Measurements from ENCODE around the gene SCART1. TPM values are rescaled to one million over a fixed set of nuclear protein-coding genes. Genes with fewer than 3 reads are reported as not detected.
"Not testable (repeated sequence)": the region's sequence is repeated elsewhere in the genome, so short reads cannot be mapped to it uniquely, and the experiment has no call there.

The SCART1 gene
- total RNA-seq, 4 donors from 2014 or later: 4.8 to 8.1 (median 6.1) TPM

DNA sequence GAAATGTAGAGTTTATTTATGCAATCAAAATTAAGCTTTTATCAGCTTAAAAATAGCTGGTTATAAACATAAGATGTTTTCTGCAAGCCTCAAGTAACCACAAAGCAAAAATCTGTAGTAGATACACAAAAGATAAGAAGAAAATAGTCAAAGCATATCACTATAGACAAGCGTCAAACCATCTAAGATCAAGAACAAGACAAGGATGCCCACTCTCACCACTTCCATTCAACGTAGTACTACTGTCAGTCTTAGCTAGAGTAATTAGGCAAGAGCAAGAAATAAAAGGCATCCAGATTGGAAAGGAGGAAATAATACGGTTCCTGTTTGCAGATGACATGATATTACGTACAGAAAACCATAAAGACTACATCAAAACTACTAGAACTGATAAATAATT is 56.0 kb downstream of the SCART1 start:
- Histone ChIP-seq H3K36me3 (peaks cover 0 to 12% (median 0%) of the 10 kb centered on the region in 3 donors), H3K27me3 (no peaks in the 10 kb centered on the region), H3K4me3 (no peak overlapping the region), H3K9me3 (peaks cover 0 to 27% (median 0%) of the 10 kb centered on the region in 4 donors), H3K4me1 (no peaks in the 10 kb centered on the region), H3K27ac (no peak overlapping the region)
- no peak for DNase-seq (ENCODE audit: low spot score in 2 of 2)
- no peak for TF ChIP-seq EP300 (IDR thresholded peaks at IDR 0.05)
- no peak for TF ChIP-seq POLR2A (IDR thresholded peaks at IDR 0.05)
- TF ChIP-seq, protein P1, sequence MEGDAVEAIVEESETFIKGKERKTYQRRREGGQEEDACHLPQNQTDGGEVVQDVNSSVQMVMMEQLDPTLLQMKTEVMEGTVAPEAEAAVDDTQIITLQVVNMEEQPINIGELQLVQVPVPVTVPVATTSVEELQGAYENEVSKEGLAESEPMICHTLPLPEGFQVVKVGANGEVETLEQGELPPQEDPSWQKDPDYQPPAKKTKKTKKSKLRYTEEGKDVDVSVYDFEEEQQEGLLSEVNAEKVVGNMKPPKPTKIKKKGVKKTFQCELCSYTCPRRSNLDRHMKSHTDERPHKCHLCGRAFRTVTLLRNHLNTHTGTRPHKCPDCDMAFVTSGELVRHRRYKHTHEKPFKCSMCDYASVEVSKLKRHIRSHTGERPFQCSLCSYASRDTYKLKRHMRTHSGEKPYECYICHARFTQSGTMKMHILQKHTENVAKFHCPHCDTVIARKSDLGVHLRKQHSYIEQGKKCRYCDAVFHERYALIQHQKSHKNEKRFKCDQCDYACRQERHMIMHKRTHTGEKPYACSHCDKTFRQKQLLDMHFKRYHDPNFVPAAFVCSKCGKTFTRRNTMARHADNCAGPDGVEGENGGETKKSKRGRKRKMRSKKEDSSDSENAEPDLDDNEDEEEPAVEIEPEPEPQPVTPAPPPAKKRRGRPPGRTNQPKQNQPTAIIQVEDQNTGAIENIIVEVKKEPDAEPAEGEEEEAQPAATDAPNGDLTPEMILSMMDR (IDR thresholded peaks at IDR 0.05): no peak
- WGBS, 2 donors: 80 to 84% methylated on average over 4 of the region's 4 CpGs

DNA sequence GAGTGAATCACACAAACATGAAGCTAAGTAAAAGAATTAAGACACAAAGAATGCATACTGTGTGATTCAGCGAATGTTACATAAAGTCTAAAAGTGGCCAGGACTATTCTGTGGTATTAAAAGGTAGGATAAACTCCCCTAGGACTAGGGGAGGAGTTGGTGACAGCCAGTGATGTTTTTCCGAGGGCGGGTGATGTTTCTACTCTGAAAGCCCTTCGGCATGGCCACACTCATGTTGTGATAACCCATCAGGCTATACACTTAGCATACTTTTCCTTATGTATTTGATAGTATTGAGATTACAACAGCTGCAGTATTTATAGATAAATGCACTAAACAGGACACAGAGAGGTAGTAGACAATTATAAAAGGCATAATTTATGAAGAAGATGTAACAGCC is 57.7 kb downstream of the SCART1 start:
- TF ChIP-seq, protein P1 (IDR thresholded peaks at IDR 0.05): no peak
- TF ChIP-seq EP300 (IDR thresholded peaks at IDR 0.05) (no peak), POLR2A (IDR thresholded peaks at IDR 0.05) (no peak)
- Histone ChIP-seq H3K27me3 (no peaks in the 10 kb centered on the region), H3K4me3 (no peak overlapping the region), H3K9me3 (peaks cover 0 to 25% (median 0%) of the 10 kb centered on the region in 4 donors), H3K36me3 (peaks cover 0 to 9% (median 0%) of the 10 kb centered on the region in 3 donors), H3K27ac (no peak overlapping the region), H3K4me1 (no peaks in the 10 kb centered on the region)
- no peak for DNase-seq (ENCODE audit: low spot score in 2 of 2)
- WGBS, 2 donors: 73 to 79% methylated on average over 4 of the region's 4 CpGs

DNA sequence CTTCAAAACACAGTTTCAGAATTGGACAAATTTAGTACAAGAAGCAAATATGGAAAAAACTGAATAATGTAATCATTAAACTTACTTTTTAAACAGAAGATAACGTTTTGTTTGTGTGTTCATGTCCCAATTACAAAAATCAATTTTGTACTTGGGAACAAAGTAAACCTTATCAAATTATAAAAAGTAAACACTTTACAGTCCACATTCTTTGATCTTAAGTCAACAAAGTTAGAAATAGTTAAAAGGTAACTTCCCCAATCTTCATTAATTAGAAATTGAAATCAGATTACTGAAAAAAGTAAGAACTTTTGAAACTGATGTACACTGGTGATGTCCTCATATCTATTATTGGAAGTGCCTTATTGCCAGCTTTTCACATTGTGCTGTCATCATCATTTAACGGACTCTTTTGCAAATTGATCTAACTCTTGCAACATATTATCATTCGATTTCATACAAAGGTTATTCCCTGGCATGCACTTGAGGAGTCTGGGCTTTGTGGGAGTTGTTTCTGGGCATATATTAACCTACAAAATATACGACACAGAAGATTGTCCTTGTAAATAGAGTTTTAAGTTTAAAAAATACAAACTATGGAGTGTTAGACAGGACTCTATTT is 58.3 kb downstream of the SCART1 start:
- Histone ChIP-seq H3K4me1 (no peaks in the 10 kb centered on the region), H3K9me3 (peaks cover 0 to 23% (median 0%) of the 10 kb centered on the region in 4 donors), H3K27ac (no peak overlapping the region), H3K4me3 (no peak overlapping the region), H3K27me3 (no peaks in the 10 kb centered on the region), H3K36me3 (peaks cover 0 to 7% (median 0%) of the 10 kb centered on the region in 3 donors)
- no peak for TF ChIP-seq EP300 (IDR thresholded peaks at IDR 0.05)
- TF ChIP-seq, protein P1 (IDR thresholded peaks at IDR 0.05): no peak
- no peak for TF ChIP-seq POLR2A (IDR thresholded peaks at IDR 0.05)
- 54 to 66% methylated on average over 4 of the region's 4 CpGs for WGBS, 2 donors
- DNase-seq (ENCODE audit: low spot score in 2 of 2): no peak

DNA sequence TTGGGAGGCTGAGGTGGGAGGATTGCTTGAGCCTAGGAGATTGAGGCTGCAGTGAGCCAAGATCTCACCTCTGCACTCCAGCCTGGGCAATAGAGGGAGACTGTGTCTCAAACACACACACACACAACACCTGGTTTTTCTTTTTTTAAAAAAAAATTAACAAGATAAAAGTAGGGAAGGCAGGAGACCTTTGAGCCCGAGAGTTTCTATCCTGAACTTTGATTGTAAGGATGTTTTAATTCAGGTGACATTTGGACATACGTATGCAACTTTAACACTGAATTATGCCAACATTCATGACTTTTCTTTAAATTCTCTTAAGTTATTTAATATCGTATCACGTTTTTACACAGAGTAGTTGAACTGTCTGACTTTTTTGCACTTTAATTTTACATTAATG is 61.7 kb downstream of the SCART1 start:
- no peak overlapping the region for H3K27ac ChIP-seq
- TF ChIP-seq POLR2A (IDR thresholded peaks at IDR 0.05) (no peak), EP300 (IDR thresholded peaks at IDR 0.05) (no peak)
- TF ChIP-seq, protein P1 (IDR thresholded peaks at IDR 0.05): no peak
- H3K27me3 ChIP-seq: no peaks in the 10 kb centered on the region
- no peak for DNase-seq (ENCODE audit: low spot score in 2 of 2)
- peaks cover 0 to 8% (median 0%) of the 10 kb centered on the region in 4 donors for H3K9me3 ChIP-seq
- WGBS, 2 donors: 71 to 77% methylated on average over 4 of the region's 4 CpGs
- H3K4me1 ChIP-seq: peaks cover 0 to 4% (median 0%) of the 10 kb centered on the region in 4 donors
- no peak overlapping the region for H3K4me3 ChIP-seq
- H3K36me3 ChIP-seq: peaks cover 0 to under 1% (median 0%) of the 10 kb centered on the region in 3 donors

DNA sequence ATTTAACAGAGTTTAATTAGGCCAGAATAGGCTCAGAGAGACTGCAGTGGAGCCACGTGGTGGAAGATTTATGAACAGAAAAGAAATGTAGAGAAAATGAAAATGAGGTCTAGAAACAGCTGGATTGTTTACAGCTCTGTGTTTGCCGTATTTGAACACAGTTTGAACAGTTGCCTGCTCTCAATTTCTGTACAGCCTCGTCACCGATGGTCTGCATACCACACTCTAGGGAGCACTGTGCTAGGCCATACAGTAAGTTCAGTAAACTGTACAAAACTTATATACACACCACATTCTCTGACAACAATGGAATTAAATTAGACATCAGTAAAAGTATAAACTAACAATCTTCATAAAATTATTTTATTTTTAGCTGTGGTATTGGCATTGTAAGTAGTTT is 62.3 kb downstream of the SCART1 start:
- no peak for DNase-seq (ENCODE audit: low spot score in 2 of 2)
- Histone ChIP-seq H3K36me3 (no peaks in the 10 kb centered on the region), H3K9me3 (peaks cover 0 to 8% (median 0%) of the 10 kb centered on the region in 4 donors), H3K4me3 (no peak overlapping the region), H3K4me1 (peaks cover 0 to 4% (median 0%) of the 10 kb centered on the region in 4 donors), H3K27me3 (no peaks in the 10 kb centered on the region), H3K27ac (no peak overlapping the region)
- 51 to 53% methylated on average over 4 of the region's 4 CpGs for WGBS, 2 donors
- no peak for TF ChIP-seq EP300 (IDR thresholded peaks at IDR 0.05)
- TF ChIP-seq, protein P1 (IDR thresholded peaks at IDR 0.05): no peak
- no peak for TF ChIP-seq POLR2A (IDR thresholded peaks at IDR 0.05)

DNA sequence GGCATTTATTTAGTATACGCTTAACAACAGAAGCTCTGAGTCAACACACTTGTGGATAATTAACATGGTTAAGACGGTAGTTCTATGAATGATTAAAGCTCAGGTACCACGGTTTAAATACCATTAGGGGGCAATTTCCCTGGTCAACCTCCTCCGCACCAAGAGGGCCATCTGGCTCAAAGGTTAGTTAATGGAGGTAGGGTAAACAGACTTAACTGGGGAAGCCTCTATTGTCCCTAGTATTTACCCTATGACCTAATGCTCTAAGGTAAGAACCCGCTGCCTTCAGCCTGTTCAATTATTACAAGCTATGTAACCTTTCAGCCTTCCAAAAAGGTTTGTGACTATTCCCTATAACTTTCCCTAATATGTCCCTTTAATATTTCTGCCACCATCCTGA is 64.8 kb downstream of the SCART1 start:
- 82 to 89% methylated on average over 5 of the region's 5 CpGs for WGBS, 2 donors
- not testable (repeated sequence) for H3K27me3 ChIP-seq; H3K4me1 ChIP-seq; H3K36me3 ChIP-seq; DNase-seq (ENCODE audit: low spot score in 2 of 2); H3K27ac ChIP-seq; H3K4me3 ChIP-seq
- peaks cover 0 to 17% (median 2%) of the 10 kb centered on the region in 4 donors for H3K9me3 ChIP-seq
